Neural cell (in vitro differentiated cells): ENCODE results near the gene SMIM35. TPM values are rescaled to one million over a fixed set of nuclear protein-coding genes. Genes with fewer than 3 reads are reported as not detected.

Source experiments
- H2AFZ ChIP-seq: fragments of 200-600, 300-800 bp; sonication (generic), shearing (Covaris generic); 2 replicates; pipeline ENCODE4 v1.6.0; 2014; ENCODE audit warnings: low read depth, mild to moderate bottlenecking, antibody characterized with exemption, low read length, moderate library complexity
- H3F3A ChIP-seq: fragments of 200-600 bp; shearing (Covaris generic); 2 replicates; pipeline ENCODE4 v1.6.1; 2016; ENCODE audit warnings: mild to moderate bottlenecking, moderate library complexity, mixed read lengths, antibody characterized with exemption, low read length; ENCODE audit not compliant: insufficient read depth, poor library complexity, severe bottlenecking
- H3K27ac ChIP-seq: fragments of 200-600, 300-800 bp; sonication (generic), shearing (Covaris generic); 2 replicates; pipeline ENCODE4 v1.5.1; 2014; ENCODE audit warnings: mild to moderate bottlenecking, low read length, moderate library complexity
- H3K27me3 ChIP-seq: fragments of 300-800, 200-600 bp; sonication (generic), shearing (Covaris generic); 2 replicates; pipeline ENCODE4 v1.6.0; 2014; ENCODE audit warnings: mild to moderate bottlenecking, low read depth, low read length, moderate library complexity; ENCODE audit not compliant: insufficient read depth
- H3K36me3 ChIP-seq: fragments of 300-800, 200-600 bp; sonication (generic), shearing (Covaris generic); 2 replicates; pipeline ENCODE4 v1.5.1; 2014; ENCODE audit warnings: mild to moderate bottlenecking, antibody characterized with exemption, low read length, moderate library complexity; ENCODE audit not compliant: insufficient read depth
- H3K4me2 ChIP-seq: fragments of 300-800, 200-600 bp; sonication (generic), shearing (Covaris generic); 2 replicates; pipeline ENCODE4 v1.6.0; 2014; ENCODE audit warnings: mild to moderate bottlenecking, low read length
- H3K4me3 ChIP-seq: fragments of 300-800, 200-600 bp; sonication (generic), shearing (Covaris generic); 2 replicates; pipeline ENCODE4 v1.5.1; 2014; ENCODE audit warnings: mild to moderate bottlenecking, low read length, moderate library complexity
- H3K79me2 ChIP-seq: fragments of 200-600 bp; shearing (Covaris generic); replicated peaks from 2 replicates; pipeline ENCODE4 v1.6.0; 2014; ENCODE audit warnings: mild to moderate bottlenecking, low read length, moderate library complexity; ENCODE audit not compliant: insufficient read depth
- H3K9ac ChIP-seq: fragments of 300-800, 200-600 bp; sonication (generic), shearing (Covaris generic); 2 replicates; pipeline ENCODE4 v1.6.1; 2016; ENCODE audit warnings: mild to moderate bottlenecking, low read length, mixed read lengths
- H3K9me2 ChIP-seq: fragments of 200-600 bp; shearing (Covaris generic); 2 replicates; pipeline ENCODE4 v1.6.1; 2016; ENCODE audit warnings: mild to moderate bottlenecking, low read length, mixed read lengths; ENCODE audit not compliant: insufficient read depth
- H3K9me3 ChIP-seq: fragments of 200-600, 300-800 bp; sonication (generic), shearing (Covaris generic); 2 replicates; pipeline ENCODE4 v1.6.1; 2016; ENCODE audit warnings: mild to moderate bottlenecking, mixed run types, low read length, moderate library complexity, mixed read lengths
- H4K20me1 ChIP-seq: fragments of 200-600 bp; shearing (Covaris generic); 2 replicates; pipeline ENCODE4 v1.6.1; 2016; ENCODE audit warnings: mild to moderate bottlenecking, mixed run types; ENCODE audit not compliant: insufficient read depth
- EP300 ChIP-seq: fragments of 450-650 bp; conservative IDR thresholded peaks from 2 replicates; pipeline ENCODE4 v1.6.1; 2014; ENCODE audit warnings: antibody characterized with exemption, mild to moderate bottlenecking, moderate library complexity; ENCODE audit not compliant: poor library complexity, severe bottlenecking
- EZH2 ChIP-seq: fragments of 200-600, 300-800 bp; shearing (Covaris generic), sonication (generic); IDR thresholded peaks from 2 replicates; pipeline ENCODE4 v1.6.1; 2014; ENCODE audit warnings: antibody characterized with exemption, low read length, borderline replicate concordance, mild to moderate bottlenecking; ENCODE audit not compliant: insufficient read depth, poor library complexity, severe bottlenecking
- MXI1 ChIP-seq: fragments of 450-650 bp; conservative IDR thresholded peaks from 2 replicates; pipeline ENCODE4 v1.6.1; 2014; ENCODE audit warnings: antibody characterized with exemption, mild to moderate bottlenecking; ENCODE audit not compliant: poor library complexity, severe bottlenecking
- POLR2AphosphoS5 ChIP-seq: IDR thresholded peaks from 2 replicates; pipeline ENCODE4 v1.6.1; 2012
- RAD21 ChIP-seq: fragments of 450-650 bp; conservative IDR thresholded peaks from 2 replicates; pipeline ENCODE4 v1.6.1; 2014; ENCODE audit warnings: antibody characterized with exemption, mild to moderate bottlenecking, moderate library complexity
- SMC3 ChIP-seq: fragments of 450-650 bp; conservative IDR thresholded peaks from 2 replicates; pipeline ENCODE4 v1.6.1; 2014; ENCODE audit warnings: antibody characterized with exemption, mild to moderate bottlenecking, moderate library complexity; ENCODE audit not compliant: poor library complexity
- TAF1 ChIP-seq: IDR thresholded peaks from 2 replicates; pipeline ENCODE4 v1.6.1; 2012; ENCODE audit warnings: low read depth
- polyA plus RNA-seq: library from polyadenylated mRNA; depleted of rRNA; stranded (reverse); fragments of >200 nt; gene quantifications from 2 replicates; pipeline ENCODE4 v1.2.3, GENCODE V29; 2014
- TF ChIP-seq, protein P1 (sequence below): fragments of 450-650 bp; IDR thresholded peaks from 2 replicates; pipeline ENCODE4 v1.5.1; 2014; ENCODE audit warnings: antibody characterized with exemption, mild to moderate bottlenecking, moderate library complexity; ENCODE audit not compliant: poor library complexity, severe bottlenecking
- TF ChIP-seq, protein P2 (sequence below): IDR thresholded peaks from 2 replicates; pipeline ENCODE4 v1.6.1; 2012; ENCODE audit warnings: borderline replicate concordance

The SMIM35 gene
- polyA plus RNA-seq, 1 donor from 2014 or later: not detected

DNA sequence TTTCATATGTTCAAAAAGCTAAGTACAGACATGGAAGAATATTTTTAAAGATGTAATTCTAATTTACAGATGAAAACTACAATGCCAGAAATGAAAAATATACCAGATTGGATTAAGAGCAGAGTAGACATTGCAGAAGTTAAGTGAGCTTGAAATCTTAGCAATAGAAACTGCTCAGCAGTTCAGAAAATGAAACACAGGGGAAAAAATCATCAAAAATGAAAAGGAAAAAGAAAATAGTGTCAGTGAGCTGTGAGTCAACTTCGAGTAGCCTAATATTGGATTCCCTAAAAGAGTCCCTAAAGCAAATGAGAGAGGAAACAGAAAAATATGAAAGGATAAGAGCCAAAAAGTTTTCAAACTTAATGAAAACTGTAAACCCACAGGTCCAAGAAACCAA is 126.4 kb downstream of the SMIM35 start:
- Histone ChIP-seq H4K20me1 (no peaks in the 10 kb centered on the region), H3K27me3 (no peaks in the 10 kb centered on the region), H3K9me3 (no peaks in the 10 kb centered on the region), H3K9ac (no peak overlapping the region), H2AFZ (no peak overlapping the region), H3K27ac (no peak overlapping the region), H3K36me3 (no peaks in the 10 kb centered on the region), H3K4me2 (no peak overlapping the region), H3K9me2 (no peaks in the 10 kb centered on the region), H3K79me2 (no peaks in the 10 kb centered on the region), H3K4me3 (no peak overlapping the region), H3F3A (no peaks in the 10 kb centered on the region)
- no peak for TF ChIP-seq SMC3
- no peak for TF ChIP-seq POLR2AphosphoS5
- no peak for TF ChIP-seq TAF1
- TF ChIP-seq MXI1: no peak
- TF ChIP-seq EP300: no peak
- TF ChIP-seq, protein P1, sequence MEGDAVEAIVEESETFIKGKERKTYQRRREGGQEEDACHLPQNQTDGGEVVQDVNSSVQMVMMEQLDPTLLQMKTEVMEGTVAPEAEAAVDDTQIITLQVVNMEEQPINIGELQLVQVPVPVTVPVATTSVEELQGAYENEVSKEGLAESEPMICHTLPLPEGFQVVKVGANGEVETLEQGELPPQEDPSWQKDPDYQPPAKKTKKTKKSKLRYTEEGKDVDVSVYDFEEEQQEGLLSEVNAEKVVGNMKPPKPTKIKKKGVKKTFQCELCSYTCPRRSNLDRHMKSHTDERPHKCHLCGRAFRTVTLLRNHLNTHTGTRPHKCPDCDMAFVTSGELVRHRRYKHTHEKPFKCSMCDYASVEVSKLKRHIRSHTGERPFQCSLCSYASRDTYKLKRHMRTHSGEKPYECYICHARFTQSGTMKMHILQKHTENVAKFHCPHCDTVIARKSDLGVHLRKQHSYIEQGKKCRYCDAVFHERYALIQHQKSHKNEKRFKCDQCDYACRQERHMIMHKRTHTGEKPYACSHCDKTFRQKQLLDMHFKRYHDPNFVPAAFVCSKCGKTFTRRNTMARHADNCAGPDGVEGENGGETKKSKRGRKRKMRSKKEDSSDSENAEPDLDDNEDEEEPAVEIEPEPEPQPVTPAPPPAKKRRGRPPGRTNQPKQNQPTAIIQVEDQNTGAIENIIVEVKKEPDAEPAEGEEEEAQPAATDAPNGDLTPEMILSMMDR: no peak
- TF ChIP-seq, protein P2, sequence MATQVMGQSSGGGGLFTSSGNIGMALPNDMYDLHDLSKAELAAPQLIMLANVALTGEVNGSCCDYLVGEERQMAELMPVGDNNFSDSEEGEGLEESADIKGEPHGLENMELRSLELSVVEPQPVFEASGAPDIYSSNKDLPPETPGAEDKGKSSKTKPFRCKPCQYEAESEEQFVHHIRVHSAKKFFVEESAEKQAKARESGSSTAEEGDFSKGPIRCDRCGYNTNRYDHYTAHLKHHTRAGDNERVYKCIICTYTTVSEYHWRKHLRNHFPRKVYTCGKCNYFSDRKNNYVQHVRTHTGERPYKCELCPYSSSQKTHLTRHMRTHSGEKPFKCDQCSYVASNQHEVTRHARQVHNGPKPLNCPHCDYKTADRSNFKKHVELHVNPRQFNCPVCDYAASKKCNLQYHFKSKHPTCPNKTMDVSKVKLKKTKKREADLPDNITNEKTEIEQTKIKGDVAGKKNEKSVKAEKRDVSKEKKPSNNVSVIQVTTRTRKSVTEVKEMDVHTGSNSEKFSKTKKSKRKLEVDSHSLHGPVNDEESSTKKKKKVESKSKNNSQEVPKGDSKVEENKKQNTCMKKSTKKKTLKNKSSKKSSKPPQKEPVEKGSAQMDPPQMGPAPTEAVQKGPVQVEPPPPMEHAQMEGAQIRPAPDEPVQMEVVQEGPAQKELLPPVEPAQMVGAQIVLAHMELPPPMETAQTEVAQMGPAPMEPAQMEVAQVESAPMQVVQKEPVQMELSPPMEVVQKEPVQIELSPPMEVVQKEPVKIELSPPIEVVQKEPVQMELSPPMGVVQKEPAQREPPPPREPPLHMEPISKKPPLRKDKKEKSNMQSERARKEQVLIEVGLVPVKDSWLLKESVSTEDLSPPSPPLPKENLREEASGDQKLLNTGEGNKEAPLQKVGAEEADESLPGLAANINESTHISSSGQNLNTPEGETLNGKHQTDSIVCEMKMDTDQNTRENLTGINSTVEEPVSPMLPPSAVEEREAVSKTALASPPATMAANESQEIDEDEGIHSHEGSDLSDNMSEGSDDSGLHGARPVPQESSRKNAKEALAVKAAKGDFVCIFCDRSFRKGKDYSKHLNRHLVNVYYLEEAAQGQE: no peak
- TF ChIP-seq EZH2: no peak
- no peak for TF ChIP-seq RAD21

DNA sequence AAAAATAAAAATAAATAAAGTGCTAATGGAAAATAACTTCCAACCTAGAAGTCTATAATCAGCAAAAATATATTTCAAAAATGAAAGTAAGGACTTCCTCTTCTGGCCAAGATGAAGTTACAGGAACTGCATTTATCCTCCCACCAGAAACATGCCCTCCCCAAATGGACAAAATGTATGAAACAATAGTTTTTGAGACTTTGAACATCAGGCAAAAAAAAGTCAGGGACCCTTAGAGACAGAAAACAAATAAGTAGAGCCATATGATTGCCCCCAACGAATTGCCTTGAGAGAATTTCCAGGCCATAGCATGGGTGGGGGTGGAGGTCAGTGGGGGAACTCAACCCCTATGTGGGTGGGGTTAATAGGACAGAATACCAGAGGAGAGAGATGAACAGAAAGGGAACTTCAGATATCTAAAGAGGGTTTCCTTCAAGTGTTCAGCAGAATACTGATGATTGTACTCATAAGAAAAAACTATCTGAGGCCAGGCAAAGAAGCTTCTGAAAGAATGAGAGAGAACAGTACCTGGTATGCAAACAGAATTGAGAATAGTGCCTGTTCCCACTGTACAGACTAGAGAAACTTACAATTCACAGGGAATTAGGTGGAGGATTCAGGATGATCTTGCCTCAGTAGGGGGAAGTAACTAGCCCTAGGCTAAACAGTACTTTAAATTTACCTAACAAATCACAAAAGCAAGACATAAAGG is 127.2 kb downstream of the SMIM35 start:
- Histone ChIP-seq H3K27me3 (no peaks in the 10 kb centered on the region), H3K79me2 (no peaks in the 10 kb centered on the region)
- no peak for TF ChIP-seq POLR2AphosphoS5
- no peak for TF ChIP-seq TAF1
- no peak for TF ChIP-seq RAD21
- TF ChIP-seq MXI1: no peak
- TF ChIP-seq EP300: no peak
- TF ChIP-seq, protein P1: no peak
- TF ChIP-seq, protein P2: no peak

More for the DNA sequence above, 127.2 kb downstream of the SMIM35 start:
- H3K9me2 ChIP-seq: no peaks in the 10 kb centered on the region
- no peaks in the 10 kb centered on the region for H3K36me3 ChIP-seq
- H3F3A ChIP-seq: no peaks in the 10 kb centered on the region
- no peaks in the 10 kb centered on the region for H3K9me3 ChIP-seq
- no peaks in the 10 kb centered on the region for H4K20me1 ChIP-seq
- no peak overlapping the region for H3K9ac ChIP-seq
- no peak overlapping the region for H3K27ac ChIP-seq
- no peak overlapping the region for H3K4me2 ChIP-seq
- H2AFZ ChIP-seq: no peak overlapping the region
- no peak overlapping the region for H3K4me3 ChIP-seq
